Neural progenitor cell (in vitro differentiated cells): ENCODE measurements around the gene LRRC1. TPM values are rescaled to one million over a fixed set of nuclear protein-coding genes. Genes with fewer than 3 reads are reported as not detected.

Experiments used
- DNase-seq: peaks from one replicate; pipeline ENCODE4 v3.0.0-alpha.2; 2016; ENCODE audit warnings: low spot score
- H2AFZ ChIP-seq: fragments of 200-600 bp; sonication (generic); replicated peaks from 2 replicates; pipeline ENCODE4 v1.6.1; 2016; ENCODE audit warnings: antibody characterized with exemption
- H3F3A ChIP-seq: fragments of 200-600 bp; sonication (generic); 2 replicates; pipeline ENCODE4 v1.6.1; 2016; ENCODE audit warnings: antibody characterized with exemption, low read depth
- H3K27ac ChIP-seq: fragments of 200-600 bp; sonication (generic); 2 replicates; pipeline ENCODE4 v1.5.1; 2016; ENCODE audit warnings: mild to moderate bottlenecking
- H3K27me3 ChIP-seq: fragments of 200-600 bp; sonication (generic); 2 replicates; pipeline ENCODE4 v1.6.1; 2016; ENCODE audit warnings: mild to moderate bottlenecking, moderate library complexity
- H3K36me3 ChIP-seq: fragments of 200-600 bp; sonication (generic); 2 replicates; pipeline ENCODE4 v1.5.1; 2016
- H3K4me1 ChIP-seq: fragments of 200-600 bp; sonication (generic); 2 replicates; pipeline ENCODE4 v1.6.1; 2016; ENCODE audit warnings: mixed run types
- H3K4me2 ChIP-seq: fragments of 200-600 bp; sonication (generic); 2 replicates; pipeline ENCODE4 v1.6.1; 2016
- H3K4me3 ChIP-seq: fragments of 200-600 bp; sonication (generic); 2 replicates; pipeline ENCODE4 v1.5.1; 2016
- H3K79me2 ChIP-seq: fragments of 200-600 bp; sonication (generic); 2 replicates; pipeline ENCODE4 v1.6.1; 2016; ENCODE audit warnings: low read depth
- H3K9ac ChIP-seq: fragments of 200-600 bp; sonication (generic); 2 replicates; pipeline ENCODE4 v1.6.1; 2016
- H3K9me3 ChIP-seq: fragments of 200-600 bp; sonication (generic); 2 replicates; pipeline ENCODE4 v1.5.1; 2016; ENCODE audit warnings: low read depth
- H4K20me1 ChIP-seq: fragments of 200-600 bp; sonication (generic); 2 replicates; pipeline ENCODE4 v1.6.1; 2016; ENCODE audit warnings: low read depth
- H3K27ac Mint-ChIP-seq: 3 replicates; pipeline ENCODE4 v1.8.0; 2021; ENCODE audit warnings: mixed read lengths
- H3K27me3 Mint-ChIP-seq: 2 replicates; pipeline ENCODE4 v1.8.0; 2022; ENCODE audit warnings: low read depth, mild to moderate bottlenecking, inconsistent platforms, moderate library complexity, mixed read lengths; ENCODE audit not compliant: insufficient read depth
- H3K36me3 Mint-ChIP-seq: 3 replicates; pipeline ENCODE4 v1.8.0; 2021; ENCODE audit warnings: mixed read lengths
- H3K4me1 Mint-ChIP-seq: 3 replicates; pipeline ENCODE4 v1.8.0; 2021; ENCODE audit warnings: mixed read lengths
- H3K4me3 Mint-ChIP-seq: 3 replicates; pipeline ENCODE4 v1.8.0; 2021; ENCODE audit warnings: mild to moderate bottlenecking, moderate library complexity, mixed read lengths
- H3K9me3 Mint-ChIP-seq: 3 replicates; pipeline ENCODE4 v1.8.0; 2020; ENCODE audit warnings: mixed read lengths
- CTCF ChIP-seq: fragments of 200-600 bp; sonication (generic); IDR thresholded peaks from 2 replicates; pipeline ENCODE4 v1.5.1; 2017; ENCODE audit warnings: antibody characterized with exemption, mild to moderate bottlenecking
- EZH2 ChIP-seq: fragments of 200-600 bp; sonication (generic); IDR thresholded peaks from 2 replicates; pipeline ENCODE4 v1.6.1; 2017; ENCODE audit warnings: antibody characterized with exemption, mild to moderate bottlenecking, moderate library complexity
- EZH2phosphoT487 ChIP-seq: fragments of 200-600 bp; sonication (generic); IDR thresholded peaks from 2 replicates; pipeline ENCODE4 v1.6.1; 2017; ENCODE audit warnings: antibody characterized with exemption
- total RNA-seq: library from RNA; depleted of rRNA; stranded (reverse); fragments of >200 nt; gene quantifications from 2 replicates; pipeline ENCODE4 v1.2.3, GENCODE V29; 2015; ENCODE audit warnings: low replicate concordance

LRRC1 gene
- total RNA-seq, 1 donor from 2014 or later, result 14.0 TPM

DNA sequence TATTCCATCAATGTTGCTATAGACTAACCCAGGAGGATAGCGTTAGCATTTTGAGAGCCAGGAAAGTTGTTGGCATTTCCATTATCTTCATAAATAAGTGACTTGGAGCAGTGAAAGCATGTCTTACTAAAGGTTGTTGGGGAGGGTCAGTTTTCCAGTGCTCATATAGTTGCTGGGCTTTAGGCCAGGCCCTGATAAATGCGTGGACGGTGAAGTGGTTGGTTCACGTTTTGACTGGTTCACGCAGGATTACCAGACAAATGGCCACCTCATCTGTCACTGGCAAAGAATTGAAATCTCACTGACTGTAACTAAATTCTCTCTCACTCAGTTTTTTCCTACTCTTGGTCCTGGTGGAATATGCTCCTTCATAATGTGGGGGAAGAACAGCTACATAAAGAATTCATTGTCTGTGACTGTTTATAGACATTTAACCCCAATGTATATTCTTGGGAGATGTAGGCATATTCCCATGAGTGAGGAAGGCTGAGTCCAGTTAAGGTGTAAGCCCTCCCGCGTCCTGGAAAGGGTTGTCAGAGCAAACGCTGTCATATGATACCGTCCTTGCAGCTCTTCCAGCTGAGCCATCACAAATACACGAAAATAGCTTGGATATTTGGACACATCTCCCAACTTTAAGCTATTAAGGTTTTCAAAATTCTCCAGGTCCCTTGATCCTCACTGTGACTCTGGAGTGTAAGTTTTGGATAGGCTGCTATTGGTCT, 27.8 kb downstream of the LRRC1 start:
- H3K4me1 Mint-ChIP-seq, result no peaks in the 10 kb centered on the region
- H3K36me3 Mint-ChIP-seq, result no peaks in the 10 kb centered on the region
- no peaks in the 10 kb centered on the region for H3K27me3 Mint-ChIP-seq
- Histone ChIP-seq H3K9me3 (no peaks in the 10 kb centered on the region), H3K79me2 (peaks cover 13% of the 10 kb centered on the region), H3K36me3 (no peaks in the 10 kb centered on the region), H2AFZ (no peak overlapping the region), H3K27me3 (no peaks in the 10 kb centered on the region), H3K4me1 (no peaks in the 10 kb centered on the region), H3K4me3 (no peak overlapping the region), H3F3A (no peaks in the 10 kb centered on the region), H3K27ac (no peak overlapping the region), H3K9ac (no peak overlapping the region), H3K4me2 (no peak overlapping the region), H4K20me1 (no peaks in the 10 kb centered on the region)
- H3K27ac Mint-ChIP-seq, result no peak overlapping the region
- H3K9me3 Mint-ChIP-seq, result no peaks in the 10 kb centered on the region
- no peak overlapping the region for H3K4me3 Mint-ChIP-seq
- DNase-seq, result no peak
- TF ChIP-seq EZH2 (no peak), CTCF (no peak), EZH2phosphoT487 (no peak)

GRCh38 chr6:53824714-53825113, 29.9 kb downstream of the LRRC1 start:
- H3K4me2 ChIP-seq, result no peak overlapping the region
- Mint-ChIP-seq H3K4me3 (no peak overlapping the region), H3K4me1 (peaks cover 4% of the 10 kb centered on the region), H3K27me3 (no peaks in the 10 kb centered on the region), H3K9me3 (no peaks in the 10 kb centered on the region), H3K36me3 (no peaks in the 10 kb centered on the region), H3K27ac (no peak overlapping the region)
- no peak overlapping the region for H3K9ac ChIP-seq
- TF ChIP-seq EZH2phosphoT487, result no peak
- no peak for TF ChIP-seq CTCF
- no peak for TF ChIP-seq EZH2
- H4K20me1 ChIP-seq, result no peaks in the 10 kb centered on the region
- H2AFZ ChIP-seq, result no peak overlapping the region
- no peaks in the 10 kb centered on the region for H3F3A ChIP-seq
- no peak overlapping the region for H3K27ac ChIP-seq
- H3K79me2 ChIP-seq, result peaks cover 5% of the 10 kb centered on the region
- peaks cover 3% of the 10 kb centered on the region for H3K4me1 ChIP-seq
- no peaks in the 10 kb centered on the region for H3K9me3 ChIP-seq
- DNase-seq, result no peak
- no peaks in the 10 kb centered on the region for H3K27me3 ChIP-seq
- no peak overlapping the region for H3K4me3 ChIP-seq
- no peaks in the 10 kb centered on the region for H3K36me3 ChIP-seq

DNA sequence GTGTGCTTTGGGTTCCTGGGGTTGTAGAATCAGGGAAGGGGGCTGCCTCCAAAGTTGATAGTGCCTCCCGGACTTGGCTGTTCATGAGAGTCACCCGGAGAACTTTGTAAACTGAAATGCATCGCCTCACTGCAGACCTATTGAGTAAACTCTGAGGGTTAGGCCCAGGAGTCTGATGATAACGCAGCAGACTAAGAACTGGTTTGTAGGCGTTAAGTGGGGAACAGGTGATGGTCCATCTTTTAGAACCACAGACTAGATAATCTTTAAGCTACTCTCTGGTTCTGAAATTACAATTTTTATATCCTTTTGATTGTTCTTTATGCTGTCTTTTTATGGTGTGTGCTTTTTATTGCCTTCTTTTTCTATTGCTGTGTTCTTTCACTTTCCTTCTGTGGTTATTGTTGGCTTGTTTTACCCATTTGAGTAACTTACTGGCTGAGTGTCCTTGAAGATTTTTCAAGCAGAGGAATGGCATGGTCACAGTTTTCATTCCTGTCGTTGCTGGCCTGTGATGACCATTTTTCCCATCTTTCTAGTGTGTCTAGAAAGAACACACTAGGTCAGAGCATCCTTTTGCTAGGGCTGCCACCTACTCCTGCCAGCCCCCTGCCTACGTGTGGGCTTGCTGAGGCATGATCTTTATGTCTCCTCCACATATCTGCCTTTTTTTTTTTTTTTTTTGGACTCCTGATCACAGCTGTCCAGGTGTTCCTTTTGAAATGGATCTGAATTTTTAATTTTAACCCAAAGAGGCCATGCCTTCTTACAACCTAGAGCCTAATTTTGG, 30.9 kb downstream of the LRRC1 start:
- Mint-ChIP-seq H3K36me3 (no peaks in the 10 kb centered on the region), H3K27ac (no peak overlapping the region), H3K9me3 (no peaks in the 10 kb centered on the region), H3K4me3 (no peak overlapping the region), H3K4me1 (peaks cover 7% of the 10 kb centered on the region), H3K27me3 (no peaks in the 10 kb centered on the region)
- Histone ChIP-seq H3K4me2 (no peak overlapping the region), H3K4me3 (no peak overlapping the region), H3K79me2 (peaks cover 10% of the 10 kb centered on the region), H3F3A (no peaks in the 10 kb centered on the region), H4K20me1 (no peaks in the 10 kb centered on the region), H3K9me3 (no peaks in the 10 kb centered on the region), H3K36me3 (no peaks in the 10 kb centered on the region), H3K27me3 (no peaks in the 10 kb centered on the region), H2AFZ (no peak overlapping the region), H3K9ac (no peak overlapping the region), H3K27ac (no peak overlapping the region), H3K4me1 (peaks cover 13% of the 10 kb centered on the region)
- no peak for TF ChIP-seq EZH2phosphoT487
- no peak for TF ChIP-seq CTCF
- DNase-seq, result no peak
